ENCODE measurements around the gene FBP1. TPM values are rescaled to one million over a fixed set of nuclear protein-coding genes. Genes with fewer than 3 reads are reported as not detected.

FBP1 gene
- total RNA-seq, 2 donors from 2014 or later, result 0.95 to 1.0 TPM

GRCh38 chr9:94657021-94657725 is 17.9 kb upstream of the FBP1 start:
- peaks cover 7% of the 10 kb centered on the region for H3K4me1 ChIP-seq (ENCODE audit: control insufficient read depth, insufficient read depth, low read length)
- peaks cover 22% of the 10 kb centered on the region for H3K27me3 Mint-ChIP-seq (ENCODE audit: insufficient read depth)
- no peak overlapping the region for H3K27ac ChIP-seq (ENCODE audit: low read depth, low read length)
- H3K9me3 ChIP-seq (ENCODE audit: control insufficient read depth, low read length), result no peaks in the 10 kb centered on the region
- DNase-seq, result no peak
- no peak overlapping the region for H3K4me3 Mint-ChIP-seq
- no peak overlapping the region for H3K27ac Mint-ChIP-seq
- H3K4me1 Mint-ChIP-seq, result peaks cover 9% of the 10 kb centered on the region
- H3K36me3 Mint-ChIP-seq (ENCODE audit: low read depth), result no peaks in the 10 kb centered on the region
- no peaks in the 10 kb centered on the region for H3K9me3 Mint-ChIP-seq
- H3K4me3 ChIP-seq (ENCODE audit: low read length), result no peak overlapping the region
- TF ChIP-seq CTCF (conservative IDR thresholded peaks at IDR 0.05), result no peak
- no peaks in the 10 kb centered on the region for H3K27me3 ChIP-seq (ENCODE audit: control insufficient read depth, insufficient read depth, low read length, poor library complexity, severe bottlenecking)
- H3K9ac ChIP-seq (ENCODE audit: extremely low read depth, low read length, poor library complexity, severe bottlenecking), result no peak overlapping the region
- no peaks in the 10 kb centered on the region for H3K36me3 ChIP-seq (ENCODE audit: control insufficient read depth, insufficient read depth, low read length)
- WGBS, 2 experiments (ENCODE audit: insufficient coverage in 1 of 2, insufficient read length in 1 of 2), result 89 to 100% methylated on average over 1 to 4 of the region's 4 CpGs

GRCh38 chr9:94656200-94656599 is 16.9 kb upstream of the FBP1 start:
- Histone ChIP-seq H3K4me3 (ENCODE audit: low read length) (no peak overlapping the region), H3K9ac (ENCODE audit: extremely low read depth, low read length, poor library complexity, severe bottlenecking) (no peak overlapping the region), H3K27me3 (ENCODE audit: control insufficient read depth, insufficient read depth, low read length, poor library complexity, severe bottlenecking) (no peaks in the 10 kb centered on the region), H3K4me1 (ENCODE audit: control insufficient read depth, insufficient read depth, low read length) (peaks cover 7% of the 10 kb centered on the region), H3K36me3 (ENCODE audit: control insufficient read depth, insufficient read depth, low read length) (no peaks in the 10 kb centered on the region), H3K9me3 (ENCODE audit: control insufficient read depth, low read length) (no peaks in the 10 kb centered on the region), H3K27ac (ENCODE audit: low read depth, low read length) (no peak overlapping the region)
- H3K4me1 Mint-ChIP-seq, result peaks cover 9% of the 10 kb centered on the region
- H3K9me3 Mint-ChIP-seq, result no peaks in the 10 kb centered on the region
- no peak for TF ChIP-seq CTCF (conservative IDR thresholded peaks at IDR 0.05)
- DNase-seq, result peak; percentile 60
- H3K27me3 Mint-ChIP-seq (ENCODE audit: insufficient read depth), result peaks cover 24% of the 10 kb centered on the region
- H3K4me3 Mint-ChIP-seq, result no peak overlapping the region
- WGBS, 2 experiments (ENCODE audit: insufficient coverage in 1 of 2, insufficient read length in 1 of 2), result 63 to 77% methylated on average over 3 to 6 of the region's 6 CpGs
- no peaks in the 10 kb centered on the region for H3K36me3 Mint-ChIP-seq (ENCODE audit: low read depth)
- no peak overlapping the region for H3K27ac Mint-ChIP-seq

- no peak for TF ChIP-seq CTCF (conservative IDR thresholded peaks at IDR 0.05)
- Mint-ChIP-seq H3K4me1 (peaks cover 10% of the 10 kb centered on the region), H3K27ac (no peak overlapping the region), H3K36me3 (ENCODE audit: low read depth) (no peaks in the 10 kb centered on the region), H3K27me3 (ENCODE audit: insufficient read depth) (peaks cover 24% of the 10 kb centered on the region), H3K9me3 (no peaks in the 10 kb centered on the region), H3K4me3 (no peak overlapping the region)
- Histone ChIP-seq H3K9me3 (ENCODE audit: control insufficient read depth, low read length) (no peaks in the 10 kb centered on the region), H3K27me3 (ENCODE audit: control insufficient read depth, insufficient read depth, low read length, poor library complexity, severe bottlenecking) (no peaks in the 10 kb centered on the region), H3K9ac (ENCODE audit: extremely low read depth, low read length, poor library complexity, severe bottlenecking) (no peak overlapping the region), H3K4me3 (ENCODE audit: low read length) (no peak overlapping the region), H3K36me3 (ENCODE audit: control insufficient read depth, insufficient read depth, low read length) (no peaks in the 10 kb centered on the region), H3K4me1 (ENCODE audit: control insufficient read depth, insufficient read depth, low read length) (peaks cover 7% of the 10 kb centered on the region), H3K27ac (ENCODE audit: low read depth, low read length) (no peak overlapping the region)
- DNase-seq, result no peak
- WGBS, 2 experiments (ENCODE audit: insufficient coverage in 1 of 2, insufficient read length in 1 of 2), result 91 to 94% methylated on average over 10 of the region's 10 CpGs
Observed at GRCh38 chr9:94655739-94656138, 16.4 kb upstream of the FBP1 start.
